ENCODE results near the gene CENPV. TPM values are rescaled to one million over a fixed set of nuclear protein-coding genes. Genes with fewer than 3 reads are reported as not detected.

The CENPV gene
- total RNA-seq, 2 donors from 2014 or later = 109 to 202 TPM

- Mint-ChIP-seq H3K4me3 (no peak overlapping the region), H3K9me3 (no peaks in the 10 kb centered on the region), H3K27ac (no peak overlapping the region), H3K36me3 (ENCODE audit: low read depth) (peaks cover 2% of the 10 kb centered on the region), H3K27me3 (ENCODE audit: insufficient read depth) (no peaks in the 10 kb centered on the region), H3K4me1 (peaks cover 18% of the 10 kb centered on the region)
- 88 to 100% methylated on average over 2 of the region's 2 CpGs for WGBS, 2 experiments (ENCODE audit: insufficient coverage in 1 of 2, insufficient read length in 1 of 2)
- H3K27ac ChIP-seq (ENCODE audit: low read depth, low read length) = no peak overlapping the region
- peak; percentile 47 for TF ChIP-seq CTCF (conservative IDR thresholded peaks at IDR 0.05)
- no peaks in the 10 kb centered on the region for H3K9me3 ChIP-seq (ENCODE audit: control insufficient read depth, low read length)
- H3K9ac ChIP-seq (ENCODE audit: extremely low read depth, low read length, poor library complexity, severe bottlenecking) = no peak overlapping the region
- H3K4me1 ChIP-seq (ENCODE audit: control insufficient read depth, insufficient read depth, low read length) = peaks cover 12% of the 10 kb centered on the region
- H3K4me3 ChIP-seq (ENCODE audit: low read length) = no peak overlapping the region
- DNase-seq = no peak
- no peaks in the 10 kb centered on the region for H3K36me3 ChIP-seq (ENCODE audit: control insufficient read depth, insufficient read depth, low read length)
- H3K27me3 ChIP-seq (ENCODE audit: control insufficient read depth, insufficient read depth, low read length, poor library complexity, severe bottlenecking) = no peaks in the 10 kb centered on the region
These were observed 58.7 kb downstream of the CENPV start for GRCh38 chr17:16294560-16294959.

- no peaks in the 10 kb centered on the region for H3K36me3 ChIP-seq (ENCODE audit: control insufficient read depth, insufficient read depth, low read length)
- H3K27ac Mint-ChIP-seq = no peak overlapping the region
- H3K9me3 Mint-ChIP-seq = no peaks in the 10 kb centered on the region
- peaks cover 17% of the 10 kb centered on the region for H3K4me1 ChIP-seq (ENCODE audit: control insufficient read depth, insufficient read depth, low read length)
- DNase-seq = no peak
- no peak overlapping the region for H3K4me3 Mint-ChIP-seq
- H3K4me1 Mint-ChIP-seq = peaks cover 22% of the 10 kb centered on the region
- H3K4me3 ChIP-seq (ENCODE audit: low read length) = no peak overlapping the region
- WGBS, 2 experiments (ENCODE audit: insufficient coverage in 1 of 2, insufficient read length in 1 of 2) = 85 to 100% methylated on average over 2 to 3 of the region's 3 CpGs
- no peak overlapping the region for H3K27ac ChIP-seq (ENCODE audit: low read depth, low read length)
- TF ChIP-seq CTCF (conservative IDR thresholded peaks at IDR 0.05) = no peak
- no peaks in the 10 kb centered on the region for H3K27me3 ChIP-seq (ENCODE audit: control insufficient read depth, insufficient read depth, low read length, poor library complexity, severe bottlenecking)
- H3K9ac ChIP-seq (ENCODE audit: extremely low read depth, low read length, poor library complexity, severe bottlenecking) = no peak overlapping the region
- peaks cover 2% of the 10 kb centered on the region for H3K36me3 Mint-ChIP-seq (ENCODE audit: low read depth)
- no peaks in the 10 kb centered on the region for H3K27me3 Mint-ChIP-seq (ENCODE audit: insufficient read depth)
- no peaks in the 10 kb centered on the region for H3K9me3 ChIP-seq (ENCODE audit: control insufficient read depth, low read length)
These were observed 59.3 kb downstream of the CENPV start for GRCh38 chr17:16293931-16294330.

Other genes starting within 250 kb of the CENPV start
- gene NCOR1, start 137.9 kb downstream of the CENPV start, total RNA-seq = 100 to 1,000 TPM; 112 to 141 TPM
- gene PIGL, start 136.3 kb downstream of the CENPV start, total RNA-seq = 10 to 100 TPM; 41.1 to 57.0 TPM
- gene UBB, start 27.6 kb upstream of the CENPV start, total RNA-seq = 1,000 to 10,000 TPM; 1,658 to 1,721 TPM
- gene TRPV2, start 62.1 kb upstream of the CENPV start, total RNA-seq = 1 to 10 TPM in 1 of 2 donors, under 1 TPM in 1; 0.51 to 1.1 TPM
- gene LRRC75A, start 138.7 kb upstream of the CENPV start, total RNA-seq = 1 to 10 TPM; 3.2 to 5.0 TPM
- gene ZNF287, start 215.7 kb upstream of the CENPV start, total RNA-seq = 10 to 100 TPM in 1 of 2 donors, 1 to 10 TPM in 1; 6.9 to 16.4 TPM

Measured in endodermal cell (in vitro differentiated cells).